Endodermal cell (in vitro differentiated cells): ENCODE results near the gene MAML2. TPM values are rescaled to one million over a fixed set of nuclear protein-coding genes. Genes with fewer than 3 reads are reported as not detected.

Experiments used
- DNase-seq: peaks from one replicate; pipeline ENCODE4 v3.0.0-alpha.2; 2017
- H3K27ac ChIP-seq: 2 replicates; pipeline ENCODE4 v1.5.1; 2013; ENCODE audit warnings: mild to moderate bottlenecking, low read depth, low read length, moderate library complexity
- H3K27me3 ChIP-seq: 2 replicates; pipeline ENCODE4 v1.6.1; 2013; ENCODE audit warnings: mild to moderate bottlenecking, low read length, moderate library complexity; ENCODE audit not compliant: insufficient read depth, control insufficient read depth, poor library complexity, severe bottlenecking
- H3K36me3 ChIP-seq: 2 replicates; pipeline ENCODE4 v1.7.0; 2013; ENCODE audit warnings: mild to moderate bottlenecking, low read length, moderate library complexity; ENCODE audit not compliant: control insufficient read depth, insufficient read depth
- H3K4me1 ChIP-seq: one replicate; pipeline ENCODE4 v1.7.0; 2013; ENCODE audit warnings: low read length; ENCODE audit not compliant: control insufficient read depth, insufficient read depth
- H3K4me3 ChIP-seq: 2 replicates; pipeline ENCODE4 v1.5.1; 2013; ENCODE audit warnings: mild to moderate bottlenecking, low read length, moderate library complexity
- H3K9ac ChIP-seq: 2 replicates; pipeline ENCODE4 v1.6.1; 2013; ENCODE audit warnings: mild to moderate bottlenecking, low read length, moderate library complexity; ENCODE audit not compliant: poor library complexity, severe bottlenecking; ENCODE audit errors: extremely low read depth
- H3K9me3 ChIP-seq: 2 replicates; pipeline ENCODE4 v1.6.1; 2013; ENCODE audit warnings: mild to moderate bottlenecking, low read length, moderate library complexity; ENCODE audit not compliant: control insufficient read depth
- H3K27ac Mint-ChIP-seq: 2 replicates; pipeline ENCODE4 v1.8.0; 2020; ENCODE audit warnings: mixed read lengths
- H3K27me3 Mint-ChIP-seq: 2 replicates; pipeline ENCODE4 v1.8.0; 2021; ENCODE audit warnings: mild to moderate bottlenecking, mixed read lengths; ENCODE audit not compliant: insufficient read depth
- H3K36me3 Mint-ChIP-seq: 2 replicates; pipeline ENCODE4 v1.8.0; 2020; ENCODE audit warnings: low read depth, mixed read lengths
- H3K4me1 Mint-ChIP-seq: 2 replicates; pipeline ENCODE4 v1.8.0; 2020; ENCODE audit warnings: mixed read lengths
- H3K4me3 Mint-ChIP-seq: 2 replicates; pipeline ENCODE4 v1.8.0; 2020; ENCODE audit warnings: mild to moderate bottlenecking, moderate library complexity, mixed read lengths
- H3K9me3 Mint-ChIP-seq: 2 replicates; pipeline ENCODE4 v1.8.0; 2020; ENCODE audit warnings: mild to moderate bottlenecking, mixed read lengths
- CTCF ChIP-seq: fragments of 200-600 bp; sonication (generic); conservative IDR thresholded peaks from 2 replicates; pipeline ENCODE4 v1.5.0; 2021; ENCODE audit warnings: antibody characterized with exemption, mild to moderate bottlenecking
- WGBS, 2 experiments: methylation state at CpG; one replicate each; pipeline versions ENCODE4 v1.1.5 to v1.1.7; 2013; ENCODE audit warnings: missing lambda C conversion rate in 2 of 2, mixed read lengths in 1 of 2; ENCODE audit not compliant: insufficient coverage in 1 of 2, insufficient read length in 1 of 2; 5-methylcytosine and 5-hydroxymethylcytosine counted together
- total RNA-seq, 2 donors: library from RNA; stranded (reverse); fragmentation: NEBNext Ultra II Directional in 1 of 2; extraction: Animal tissue kit (Norgen Biotek cat#: 25700) in 1 of 2; gene quantifications; 2 replicates in 1 of 2; 3 replicates in 1 of 2; pipeline ENCODE4 v1.2.1, GENCODE V29; 2021

The MAML2 gene
- total RNA-seq, 2 donors from 2014 or later, result 6.6 to 8.0 TPM

DNA sequence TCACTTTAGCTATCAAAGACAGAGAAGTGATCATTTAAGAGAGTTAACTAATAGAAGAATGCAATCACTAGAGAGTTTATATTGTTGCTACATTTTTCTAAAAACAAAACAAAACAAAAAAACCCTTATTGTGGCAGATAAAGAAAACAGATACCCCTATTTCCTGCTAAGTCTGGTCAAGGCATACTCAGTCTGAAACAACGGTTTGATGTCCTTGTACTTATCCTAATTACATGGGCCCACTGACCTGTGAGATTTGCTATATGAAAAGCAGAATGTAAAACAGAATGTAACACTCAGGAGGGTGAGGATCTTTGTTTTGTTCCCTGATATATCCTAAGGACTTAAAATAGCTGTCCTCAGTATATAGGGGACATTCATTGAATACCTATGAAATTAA is 24.6 kb downstream of the MAML2 start:
- H3K27ac ChIP-seq, result no peak overlapping the region
- Mint-ChIP-seq H3K27ac (no peak overlapping the region), H3K4me1 (peaks cover 36% of the 10 kb centered on the region), H3K4me3 (no peak overlapping the region), H3K27me3 (no peaks in the 10 kb centered on the region), H3K9me3 (no peaks in the 10 kb centered on the region), H3K36me3 (peaks cover 3% of the 10 kb centered on the region)
- no peaks in the 10 kb centered on the region for H3K9me3 ChIP-seq
- H3K27me3 ChIP-seq, result no peaks in the 10 kb centered on the region
- H3K9ac ChIP-seq, result no peak overlapping the region
- 71 to 91% methylated on average over 1 of the region's 1 CpG for WGBS, 2 experiments
- no peaks in the 10 kb centered on the region for H3K36me3 ChIP-seq
- DNase-seq, result no peak
- H3K4me1 ChIP-seq, result peaks cover 5% of the 10 kb centered on the region
- no peak for TF ChIP-seq CTCF
- no peak overlapping the region for H3K4me3 ChIP-seq

DNA sequence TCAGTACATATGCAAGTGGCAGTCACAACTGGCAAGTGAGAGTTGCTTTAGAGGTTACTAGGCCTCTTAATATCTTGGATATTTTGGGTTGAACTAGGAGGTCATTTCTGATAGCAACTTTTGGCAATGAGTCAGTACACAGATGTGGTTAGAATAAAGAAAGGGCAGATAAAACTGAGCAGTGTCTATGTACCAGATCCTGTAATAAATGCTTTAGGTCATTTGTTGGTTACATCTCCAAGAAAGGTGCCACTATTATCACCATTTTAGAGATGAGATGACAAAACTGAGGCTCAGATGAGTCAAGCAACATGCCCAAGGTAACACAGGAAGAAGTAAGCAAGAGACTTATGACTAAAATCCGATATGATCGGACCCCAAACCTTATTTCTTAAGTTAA is 25.0 kb downstream of the MAML2 start:
- TF ChIP-seq CTCF, result no peak
- Histone ChIP-seq H3K4me3 (no peak overlapping the region), H3K36me3 (no peaks in the 10 kb centered on the region), H3K4me1 (peaks cover 5% of the 10 kb centered on the region), H3K9ac (no peak overlapping the region), H3K9me3 (no peaks in the 10 kb centered on the region), H3K27me3 (no peaks in the 10 kb centered on the region), H3K27ac (no peak overlapping the region)
- no peak for DNase-seq
- H3K4me1 Mint-ChIP-seq, result peaks cover 37% of the 10 kb centered on the region
- 90% methylated on average over 2 of the region's 2 CpGs; no CpG with 5 or more reads in 1 of the 2 experiments for WGBS, 2 experiments
- H3K4me3 Mint-ChIP-seq, result no peak overlapping the region
- H3K27me3 Mint-ChIP-seq, result no peaks in the 10 kb centered on the region
- H3K36me3 Mint-ChIP-seq, result peaks cover 3% of the 10 kb centered on the region
- no peaks in the 10 kb centered on the region for H3K9me3 Mint-ChIP-seq
- H3K27ac Mint-ChIP-seq, result no peak overlapping the region

DNA sequence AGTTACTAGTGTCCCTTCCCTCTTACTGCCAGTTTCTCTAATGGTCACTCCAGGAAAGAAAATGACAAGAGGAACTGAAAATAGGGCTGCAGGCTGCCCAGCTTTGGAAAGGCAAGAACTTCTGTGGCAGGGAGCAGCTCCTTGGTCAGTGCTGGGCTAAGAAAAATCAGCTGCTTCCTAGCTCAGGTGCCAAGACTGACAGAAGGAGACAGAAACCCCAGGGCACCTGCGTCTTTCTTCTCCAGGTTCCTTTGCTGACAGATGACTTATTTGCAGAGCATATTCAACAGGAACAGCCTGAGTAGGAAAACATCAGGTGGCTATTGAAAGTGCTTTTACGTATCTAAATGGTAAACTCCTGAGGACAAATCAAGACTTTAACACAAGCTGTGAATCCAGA is 25.4 kb downstream of the MAML2 start:
- Histone ChIP-seq H3K9ac (no peak overlapping the region), H3K27me3 (no peaks in the 10 kb centered on the region), H3K9me3 (no peaks in the 10 kb centered on the region), H3K27ac (no peak overlapping the region), H3K36me3 (no peaks in the 10 kb centered on the region), H3K4me3 (no peak overlapping the region), H3K4me1 (peaks cover 5% of the 10 kb centered on the region)
- H3K4me1 Mint-ChIP-seq, result peaks cover 34% of the 10 kb centered on the region
- no peak overlapping the region for H3K27ac Mint-ChIP-seq
- no peak for TF ChIP-seq CTCF
- DNase-seq, result no peak
- WGBS, 2 experiments, result 79 to 82% methylated on average over 2 of the region's 2 CpGs
- no peak overlapping the region for H3K4me3 Mint-ChIP-seq
- no peaks in the 10 kb centered on the region for H3K36me3 Mint-ChIP-seq
- H3K9me3 Mint-ChIP-seq, result no peaks in the 10 kb centered on the region
- H3K27me3 Mint-ChIP-seq, result no peaks in the 10 kb centered on the region
